Thoracic aorta (tissue), 2 donors: ENCODE data around the gene SLC35F3. TPM values are rescaled to one million over a fixed set of nuclear protein-coding genes. Genes with fewer than 3 reads are reported as not detected.

Experiments
- ATAC-seq: fragments of 150-250 bp; one replicate; pipeline ENCODE4 v1.8.0; 2017; ENCODE audit warnings: low read depth; ENCODE audit not compliant: insufficient number of reproducible peaks, low FRiP score
- DNase-seq: peaks from one replicate; pipeline ENCODE4 v3.0.0-alpha.2; 2020; ENCODE audit warnings: low spot score
- H3K27ac ChIP-seq, 2 donors: fragments of 200-600 bp; sonication (generic); 1 replicate in 1 of 2; 2 replicates in 1 of 2; pipeline ENCODE4 v1.5.1; 2016; ENCODE audit warnings: mild to moderate bottlenecking in 2 of 2, moderate library complexity in 2 of 2
- H3K27me3 ChIP-seq: fragments of 200-600 bp; sonication (generic); replicated peaks from 2 replicates; pipeline ENCODE4 v1.6.0; 2016; ENCODE audit warnings: mild to moderate bottlenecking; ENCODE audit not compliant: insufficient read depth
- H3K36me3 ChIP-seq: fragments of 200-600 bp; sonication (generic); one replicate; pipeline ENCODE4 v1.5.1; 2016
- H3K4me1 ChIP-seq, 2 donors: fragments of 200-600 bp; sonication (generic); 1 replicate in 1 of 2; 2 replicates in 1 of 2; pipeline versions ENCODE4 v1.5.1 to v1.6.0; 2016; ENCODE audit warnings: low read depth in 2 of 2, mild to moderate bottlenecking in 1 of 2; ENCODE audit not compliant: control insufficient read depth in 1 of 2
- H3K4me3 ChIP-seq: fragments of 200-600 bp; sonication (generic); 2 replicates; pipeline ENCODE4 v1.5.1; 2016; ENCODE audit warnings: mild to moderate bottlenecking
- H3K9me3 ChIP-seq: fragments of 200-600 bp; sonication (generic); 2 replicates; pipeline ENCODE4 v1.5.1; 2016
- CTCF ChIP-seq: fragments of 200-600 bp; sonication (generic); IDR thresholded peaks from one replicate; pipeline ENCODE4 v1.5.1; 2019; ENCODE audit warnings: antibody characterized with exemption
- total RNA-seq, 2 donors: library from RNA; depleted of rRNA; stranded (reverse); fragments of >200 nt; gene quantifications; one replicate each; pipeline versions ENCODE4 v1.1.0 to v1.2.3, GENCODE V29; 2016

The SLC35F3 gene
- total RNA-seq, 2 donors from 2014 or later = not detected

- TF ChIP-seq CTCF = no peak
- Histone ChIP-seq H3K27ac (no peak overlapping the region), H3K9me3 (no peaks in the 10 kb centered on the region), H3K36me3 (no peaks in the 10 kb centered on the region), H3K4me3 (no peak overlapping the region), H3K27me3 (no peaks in the 10 kb centered on the region), H3K4me1 (no peaks in the 10 kb centered on the region)
- DNase-seq (no peak), ATAC-seq (no peak)
These were observed 220.8 kb downstream of the SLC35F3 start for GRCh38 chr1:234125283-234125682.

- no peaks in the 10 kb centered on the region for H3K36me3 ChIP-seq
- no peak overlapping the region for H3K4me3 ChIP-seq
- H3K27ac ChIP-seq = no peak overlapping the region
- ATAC-seq = no peak
- H3K9me3 ChIP-seq = no peaks in the 10 kb centered on the region
- TF ChIP-seq CTCF = no peak
- DNase-seq = no peak
- H3K27me3 ChIP-seq = no peaks in the 10 kb centered on the region
- H3K4me1 ChIP-seq = no peaks in the 10 kb centered on the region
These were observed 221.2 kb downstream of the SLC35F3 start for GRCh38 chr1:234125714-234126113.

GRCh38 chr1:234127026-234127671 is 222.7 kb downstream of the SLC35F3 start:
- Histone ChIP-seq H3K4me1 (no peaks in the 10 kb centered on the region), H3K27ac (no peak overlapping the region), H3K9me3 (no peaks in the 10 kb centered on the region), H3K27me3 (no peaks in the 10 kb centered on the region), H3K4me3 (no peak overlapping the region), H3K36me3 (no peaks in the 10 kb centered on the region)
- ATAC-seq = no peak
- TF ChIP-seq CTCF = no peak
- DNase-seq = no peak

- H3K4me1 ChIP-seq = no peaks in the 10 kb centered on the region
- DNase-seq (no peak), ATAC-seq (no peak)
- H3K9me3 ChIP-seq = no peaks in the 10 kb centered on the region
- no peaks in the 10 kb centered on the region for H3K27me3 ChIP-seq
- H3K4me3 ChIP-seq = no peak overlapping the region
- no peak overlapping the region for H3K27ac ChIP-seq
- TF ChIP-seq CTCF = no peak
- no peaks in the 10 kb centered on the region for H3K36me3 ChIP-seq
These were observed 228.3 kb downstream of the SLC35F3 start for GRCh38 chr1:234132795-234133194.

- Histone ChIP-seq H3K9me3 (no peaks in the 10 kb centered on the region), H3K4me1 (no peaks in the 10 kb centered on the region), H3K4me3 (no peak overlapping the region), H3K36me3 (no peaks in the 10 kb centered on the region), H3K27ac (no peak overlapping the region), H3K27me3 (no peaks in the 10 kb centered on the region)
- ATAC-seq (no peak), DNase-seq (no peak)
- TF ChIP-seq CTCF = no peak
These were observed 230.4 kb downstream of the SLC35F3 start for GRCh38 chr1:234134878-234135277.
